Activated T-helper 1 cell treated with anti-CD3 and anti-CD28 coated beads, Interleukin-12 subunit alpha, Interleukin-12 subunit beta, Interleukin-2, Interleukin-4 antibody, amounts not matched to agents 30 ng/mL and 10 ng/mL and 1 ng/mL, durations not matched to agents 14 hours and 24 hours and 36 hours (primary cell): ENCODE data around the gene MRPS9. TPM values are rescaled to one million over a fixed set of nuclear protein-coding genes. Genes with fewer than 3 reads are reported as not detected.

Experiments
- DNase-seq: peaks from one replicate; pipeline ENCODE4 v3.0.0; 2021; ENCODE audit warnings: low spot score
- H3K27ac Mint-ChIP-seq: one replicate; pipeline ENCODE4 v1.8.0; 2021; ENCODE audit warnings: mild to moderate bottlenecking, mixed read lengths
- H3K27me3 Mint-ChIP-seq: one replicate; pipeline ENCODE4 v1.8.0; 2022; ENCODE audit warnings: mild to moderate bottlenecking, moderate library complexity, mixed read lengths; ENCODE audit not compliant: insufficient read depth
- H3K36me3 Mint-ChIP-seq: one replicate; pipeline ENCODE4 v1.8.0; 2021; ENCODE audit warnings: low read depth, mixed read lengths
- H3K4me1 Mint-ChIP-seq: one replicate; pipeline ENCODE4 v1.8.0; 2021; ENCODE audit warnings: low read depth, mixed read lengths
- H3K4me3 Mint-ChIP-seq: one replicate; pipeline ENCODE4 v1.8.0; 2021; ENCODE audit warnings: mild to moderate bottlenecking, moderate library complexity, mixed read lengths
- H3K9me3 Mint-ChIP-seq: one replicate; pipeline ENCODE4 v1.8.0; 2021; ENCODE audit warnings: mixed read lengths
- intact Hi-C: fragments of 100-400 bp; cut with micrococcal nuclease; formaldehyde crosslinking; loops from one replicate; pipeline ENCODE4 v1.15.1; 2024
- total RNA-seq: library from RNA; stranded (reverse); gene quantifications from 2 replicates; pipeline ENCODE4 v1.2.3, GENCODE V29; 2022

Gene MRPS9
- total RNA-seq, 1 donor from 2014 or later = 33.0 TPM

- intact Hi-C loops = no loop called here
- H3K4me1 Mint-ChIP-seq = peaks cover 10% of the 10 kb centered on the region
- no peaks in the 10 kb centered on the region for H3K9me3 Mint-ChIP-seq
- H3K27ac Mint-ChIP-seq = no peak overlapping the region
- H3K4me3 Mint-ChIP-seq = no peak overlapping the region
- no peaks in the 10 kb centered on the region for H3K27me3 Mint-ChIP-seq
- peaks cover 1% of the 10 kb centered on the region for H3K36me3 Mint-ChIP-seq
- no peak for DNase-seq
Measured at GRCh38 chr2:105085525-105085924, 47.7 kb downstream of the MRPS9 start.

- peaks cover 1% of the 10 kb centered on the region for H3K36me3 Mint-ChIP-seq
- H3K4me1 Mint-ChIP-seq = peaks cover 10% of the 10 kb centered on the region
- peak overlapping the region; percentile 36 for H3K27ac Mint-ChIP-seq
- no peaks in the 10 kb centered on the region for H3K9me3 Mint-ChIP-seq
- intact Hi-C loops = no loop called here
- no peak overlapping the region for H3K4me3 Mint-ChIP-seq
- DNase-seq = no peak
- no peaks in the 10 kb centered on the region for H3K27me3 Mint-ChIP-seq
Measured at GRCh38 chr2:105087273-105087672, 49.4 kb downstream of the MRPS9 start.

DNA sequence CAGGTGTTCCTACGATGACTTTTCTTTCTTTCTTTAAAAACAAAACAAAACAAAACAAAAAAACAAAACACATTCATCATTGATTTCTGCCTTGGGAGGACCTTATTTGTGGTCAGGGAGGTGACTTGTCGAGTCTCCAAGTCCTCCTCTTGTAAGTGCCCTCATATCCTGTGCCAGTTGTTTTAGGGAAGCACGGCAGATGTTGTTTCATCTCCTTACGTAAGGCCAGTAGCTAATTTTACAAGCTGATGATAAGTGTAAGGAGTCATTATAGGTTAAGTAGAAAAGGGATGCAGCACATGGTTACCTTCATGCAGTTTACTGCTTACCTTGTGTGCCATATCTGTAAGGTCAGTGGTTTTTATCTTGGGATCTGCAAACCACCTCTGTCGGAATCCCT lies 52.2 kb downstream of the MRPS9 start:
- no peak for DNase-seq
- Mint-ChIP-seq H3K27ac (no peak overlapping the region), H3K36me3 (no peaks in the 10 kb centered on the region), H3K9me3 (no peaks in the 10 kb centered on the region), H3K4me1 (peaks cover 10% of the 10 kb centered on the region), H3K27me3 (no peaks in the 10 kb centered on the region), H3K4me3 (no peak overlapping the region)
- intact Hi-C loops = no loop called here

GRCh38 chr2:105092797-105093196 lies 54.9 kb downstream of the MRPS9 start:
- Mint-ChIP-seq H3K36me3 (no peaks in the 10 kb centered on the region), H3K4me3 (no peak overlapping the region), H3K27ac (no peak overlapping the region), H3K4me1 (peaks cover 1% of the 10 kb centered on the region), H3K9me3 (no peaks in the 10 kb centered on the region), H3K27me3 (no peaks in the 10 kb centered on the region)
- DNase-seq = no peak
- intact Hi-C loops = no loop called here

- intact Hi-C loops = no loop called here
- Mint-ChIP-seq H3K9me3 (no peaks in the 10 kb centered on the region), H3K4me3 (no peak overlapping the region), H3K27me3 (no peaks in the 10 kb centered on the region), H3K4me1 (no peaks in the 10 kb centered on the region), H3K27ac (no peak overlapping the region), H3K36me3 (peaks cover 12% of the 10 kb centered on the region)
- DNase-seq = no peak
Measured at GRCh38 chr2:105099153-105099552, 61.3 kb downstream of the MRPS9 start.

GRCh38 chr2:105100046-105100840 lies 62.4 kb downstream of the MRPS9 start:
- Mint-ChIP-seq H3K27me3 (no peaks in the 10 kb centered on the region), H3K36me3 (peaks cover 12% of the 10 kb centered on the region), H3K4me1 (no peaks in the 10 kb centered on the region), H3K9me3 (no peaks in the 10 kb centered on the region), H3K4me3 (no peak overlapping the region), H3K27ac (no peak overlapping the region)
- DNase-seq = no peak
- intact Hi-C loops = no loop called here

GRCh38 chr2:105102001-105102400 lies 64.1 kb downstream of the MRPS9 start:
- no peaks in the 10 kb centered on the region for H3K9me3 Mint-ChIP-seq
- no peak overlapping the region for H3K4me3 Mint-ChIP-seq
- no peaks in the 10 kb centered on the region for H3K4me1 Mint-ChIP-seq
- no peak for DNase-seq
- intact Hi-C loops = no loop called here
- H3K27ac Mint-ChIP-seq = no peak overlapping the region
- H3K27me3 Mint-ChIP-seq = no peaks in the 10 kb centered on the region
- peaks cover 12% of the 10 kb centered on the region for H3K36me3 Mint-ChIP-seq

DNA sequence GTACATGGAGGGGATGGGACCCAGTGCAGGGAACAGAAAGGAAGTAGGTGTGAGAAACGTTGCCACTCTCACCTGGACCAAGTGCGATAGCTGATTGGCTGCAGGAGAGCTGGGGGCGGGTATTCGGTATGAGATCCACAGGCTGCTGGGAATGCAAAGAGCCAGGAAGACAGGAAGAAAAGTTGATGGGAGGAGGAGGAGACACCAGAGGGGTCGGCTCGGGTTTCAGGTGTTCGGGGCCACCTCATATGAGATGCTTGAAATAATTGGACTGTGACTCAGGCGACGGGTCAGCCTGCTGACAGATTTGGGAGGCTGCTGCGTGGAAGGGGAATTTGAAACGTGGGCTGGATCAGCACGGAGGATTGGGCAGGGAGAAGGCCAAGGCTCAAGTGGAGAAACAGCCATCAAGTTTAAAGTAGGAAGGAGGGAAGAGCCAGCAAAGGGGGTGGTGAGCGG lies 65.1 kb downstream of the MRPS9 start:
- intact Hi-C loops = no loop called here
- Mint-ChIP-seq H3K27me3 (no peaks in the 10 kb centered on the region), H3K9me3 (no peaks in the 10 kb centered on the region), H3K27ac (no peak overlapping the region), H3K4me1 (no peaks in the 10 kb centered on the region), H3K36me3 (peaks cover 12% of the 10 kb centered on the region), H3K4me3 (no peak overlapping the region)
- DNase-seq = no peak

- no peak for DNase-seq
- H3K4me1 Mint-ChIP-seq = no peaks in the 10 kb centered on the region
- intact Hi-C loops = no loop called here
- no peak overlapping the region for H3K27ac Mint-ChIP-seq
- H3K27me3 Mint-ChIP-seq = no peaks in the 10 kb centered on the region
- no peaks in the 10 kb centered on the region for H3K9me3 Mint-ChIP-seq
- H3K4me3 Mint-ChIP-seq = no peak overlapping the region
- peaks cover 11% of the 10 kb centered on the region for H3K36me3 Mint-ChIP-seq
Measured at GRCh38 chr2:105103481-105103880, 65.6 kb downstream of the MRPS9 start.

GRCh38 chr2:105104208-105104731 lies 66.4 kb downstream of the MRPS9 start:
- Mint-ChIP-seq H3K27ac (no peak overlapping the region), H3K36me3 (peaks cover 8% of the 10 kb centered on the region), H3K27me3 (no peaks in the 10 kb centered on the region), H3K9me3 (no peaks in the 10 kb centered on the region), H3K4me3 (no peak overlapping the region), H3K4me1 (no peaks in the 10 kb centered on the region)
- no peak for DNase-seq
- intact Hi-C loops = no loop called here

GRCh38 chr2:105110295-105110829 lies 72.5 kb downstream of the MRPS9 start:
- no peaks in the 10 kb centered on the region for H3K9me3 Mint-ChIP-seq
- no peak overlapping the region for H3K27ac Mint-ChIP-seq
- intact Hi-C loops = loop anchor here (5.0 kb wide), 1 partner anchor 67 kb away; no protein-coding TSS in a partner anchor
- H3K36me3 Mint-ChIP-seq = no peaks in the 10 kb centered on the region
- H3K4me3 Mint-ChIP-seq = no peak overlapping the region
- H3K27me3 Mint-ChIP-seq = no peaks in the 10 kb centered on the region
- H3K4me1 Mint-ChIP-seq = no peaks in the 10 kb centered on the region
- DNase-seq = no peak

GRCh38 chr2:105111365-105112150 lies 73.7 kb downstream of the MRPS9 start:
- no peaks in the 10 kb centered on the region for H3K9me3 Mint-ChIP-seq
- no peak for DNase-seq
- H3K27me3 Mint-ChIP-seq = no peaks in the 10 kb centered on the region
- no peaks in the 10 kb centered on the region for H3K4me1 Mint-ChIP-seq
- H3K36me3 Mint-ChIP-seq = no peaks in the 10 kb centered on the region
- no peak overlapping the region for H3K4me3 Mint-ChIP-seq
- intact Hi-C loops = loop anchor here (5.0 kb wide), 1 partner anchor 66 kb away; no protein-coding TSS in a partner anchor
- H3K27ac Mint-ChIP-seq = no peak overlapping the region

DNA sequence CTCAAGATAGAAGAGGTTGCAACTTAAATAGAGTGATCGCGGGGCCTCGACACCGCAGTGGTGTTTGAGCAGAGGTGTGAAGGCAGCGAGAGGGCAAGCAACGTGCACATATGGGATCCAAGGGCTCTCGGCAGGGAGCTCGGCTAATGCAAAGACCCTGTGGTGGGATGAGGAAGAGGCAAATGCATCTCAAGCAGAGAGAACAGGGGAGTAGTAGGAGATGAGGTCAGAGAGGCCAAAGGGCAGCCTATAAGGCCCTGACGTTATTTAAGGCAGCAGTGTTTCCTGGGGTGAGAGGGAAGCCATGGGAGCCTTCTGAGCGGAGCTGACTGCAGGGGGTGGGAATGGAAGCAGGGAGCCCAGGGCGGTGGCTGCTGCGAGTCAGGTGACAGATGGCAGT lies 74.5 kb downstream of the MRPS9 start:
- Mint-ChIP-seq H3K27me3 (no peaks in the 10 kb centered on the region), H3K36me3 (no peaks in the 10 kb centered on the region), H3K27ac (no peak overlapping the region), H3K4me1 (no peaks in the 10 kb centered on the region), H3K9me3 (no peaks in the 10 kb centered on the region), H3K4me3 (no peak overlapping the region)
- no peak for DNase-seq
- intact Hi-C loops = loop anchor here (5.0 kb wide), 1 partner anchor 65 kb away; no protein-coding TSS in a partner anchor
